Activated CD8-positive, alpha-beta memory T cell treated with anti-CD3 and anti-CD28 coated beads, Interleukin-2, amount 10 ng/mL, durations not matched to agents 7 days and 5 days (primary cell): ENCODE results near the gene DOCK2. TPM values are rescaled to one million over a fixed set of nuclear protein-coding genes. Genes with fewer than 3 reads are reported as not detected.

Experiments used
- ATAC-seq: fragments of 150-1000 bp; cut with Tn5 transposase; one replicate; pipeline ENCODE4 v1.10.0; 2021; ENCODE audit warnings: moderate library complexity
- CTCF ChIA-PET: fragments of 350-600 bp; sonication (Branson Sonifier 250); formaldehyde crosslinking; loops from one replicate; lab custom pipeline; 2021; ENCODE audit warnings: antibody characterized with exemption; lab: Charles Lee
- DNase-seq: peaks from one replicate; pipeline ENCODE4 v3.0.0-alpha.2; 2020
- H3K27ac Mint-ChIP-seq: one replicate; pipeline ENCODE4 v1.8.0; 2021; ENCODE audit warnings: mild to moderate bottlenecking, mixed read lengths
- H3K27me3 Mint-ChIP-seq: one replicate; pipeline ENCODE4 v1.8.0; 2021; ENCODE audit warnings: mixed read lengths
- H3K36me3 Mint-ChIP-seq: one replicate; pipeline ENCODE4 v1.8.0; 2021; ENCODE audit warnings: mild to moderate bottlenecking, mixed read lengths
- H3K4me1 Mint-ChIP-seq: one replicate; pipeline ENCODE4 v1.8.0; 2021; ENCODE audit warnings: mixed read lengths
- H3K4me3 Mint-ChIP-seq: one replicate; pipeline ENCODE4 v1.8.0; 2021; ENCODE audit warnings: mild to moderate bottlenecking, moderate library complexity, mixed read lengths
- H3K9me3 Mint-ChIP-seq: one replicate; pipeline ENCODE4 v1.8.0; 2022; ENCODE audit warnings: low read depth, mixed read lengths
- total RNA-seq, 2 experiments: library from RNA; stranded (reverse); gene quantifications; one replicate each; pipeline ENCODE4 v1.2.3, GENCODE V29; 2021

The DOCK2 gene
- total RNA-seq, 2 experiments from 2014 or later, result 271 to 321 TPM

GRCh38 chr5:169917500-169917899, 280.4 kb downstream of the DOCK2 start:
- H3K27ac Mint-ChIP-seq, result no peak overlapping the region
- no peaks in the 10 kb centered on the region for H3K4me1 Mint-ChIP-seq
- CTCF ChIA-PET, result interaction anchor here (0.6 kb wide), 1 partner anchor 177 kb away, joined by 3 read pairs; no protein-coding TSS in a partner anchor
- H3K4me3 Mint-ChIP-seq, result no peak overlapping the region
- H3K9me3 Mint-ChIP-seq, result no peaks in the 10 kb centered on the region
- no peaks in the 10 kb centered on the region for H3K27me3 Mint-ChIP-seq
- DNase-seq, result no peak
- ATAC-seq, result no peak
- peaks cover 10% of the 10 kb centered on the region for H3K36me3 Mint-ChIP-seq

- DNase-seq (no peak), ATAC-seq (no peak)
- H3K4me3 Mint-ChIP-seq, result no peak overlapping the region
- peaks cover 10% of the 10 kb centered on the region for H3K36me3 Mint-ChIP-seq
- no peaks in the 10 kb centered on the region for H3K9me3 Mint-ChIP-seq
- no peaks in the 10 kb centered on the region for H3K27me3 Mint-ChIP-seq
- CTCF ChIA-PET, result interaction anchor here (0.6 kb wide), 1 partner anchor 177 kb away, joined by 3 read pairs; no protein-coding TSS in a partner anchor
- no peaks in the 10 kb centered on the region for H3K4me1 Mint-ChIP-seq
- no peak overlapping the region for H3K27ac Mint-ChIP-seq
Measured at GRCh38 chr5:169918228-169918627, 281.2 kb downstream of the DOCK2 start.

GRCh38 chr5:169920474-169920873, 283.4 kb downstream of the DOCK2 start:
- CTCF ChIA-PET, result interaction anchor here (1.0 kb wide), 1 partner anchor 61 kb away, joined by 3 read pairs; no protein-coding TSS in a partner anchor
- Mint-ChIP-seq H3K27me3 (no peaks in the 10 kb centered on the region), H3K27ac (no peak overlapping the region), H3K36me3 (peaks cover 9% of the 10 kb centered on the region), H3K4me1 (no peaks in the 10 kb centered on the region), H3K4me3 (no peak overlapping the region), H3K9me3 (no peaks in the 10 kb centered on the region)
- no peak for ATAC-seq
- DNase-seq, result no peak

- Mint-ChIP-seq H3K27me3 (no peaks in the 10 kb centered on the region), H3K36me3 (peaks cover 9% of the 10 kb centered on the region), H3K27ac (no peak overlapping the region), H3K9me3 (no peaks in the 10 kb centered on the region), H3K4me1 (no peaks in the 10 kb centered on the region), H3K4me3 (no peak overlapping the region)
- no peak for DNase-seq
- CTCF ChIA-PET, result interaction anchor here (1.0 kb wide), 1 partner anchor 60 kb away, joined by 3 read pairs; no protein-coding TSS in a partner anchor
- ATAC-seq, result no peak
Measured at GRCh38 chr5:169921384-169921783, 284.3 kb downstream of the DOCK2 start.

- H3K4me3 Mint-ChIP-seq, result no peak overlapping the region
- H3K27me3 Mint-ChIP-seq, result no peaks in the 10 kb centered on the region
- CTCF ChIA-PET, result no interaction called here
- no peaks in the 10 kb centered on the region for H3K9me3 Mint-ChIP-seq
- H3K36me3 Mint-ChIP-seq, result peaks cover 9% of the 10 kb centered on the region
- H3K4me1 Mint-ChIP-seq, result no peaks in the 10 kb centered on the region
- ATAC-seq (no peak), DNase-seq (no peak)
- no peak overlapping the region for H3K27ac Mint-ChIP-seq
Measured at GRCh38 chr5:169921949-169922348, 284.9 kb downstream of the DOCK2 start.

GRCh38 chr5:169922474-169922873, 285.4 kb downstream of the DOCK2 start:
- Mint-ChIP-seq H3K27ac (no peak overlapping the region), H3K4me1 (no peaks in the 10 kb centered on the region), H3K4me3 (no peak overlapping the region), H3K36me3 (peaks cover 11% of the 10 kb centered on the region), H3K27me3 (no peaks in the 10 kb centered on the region), H3K9me3 (no peaks in the 10 kb centered on the region)
- ATAC-seq (no peak), DNase-seq (no peak)
- CTCF ChIA-PET, result no interaction called here

- Mint-ChIP-seq H3K4me3 (no peak overlapping the region), H3K9me3 (no peaks in the 10 kb centered on the region), H3K27me3 (no peaks in the 10 kb centered on the region), H3K4me1 (no peaks in the 10 kb centered on the region), H3K27ac (no peak overlapping the region), H3K36me3 (peaks cover 9% of the 10 kb centered on the region)
- ATAC-seq (no peak), DNase-seq (no peak)
- CTCF ChIA-PET, result no interaction called here
Measured at GRCh38 chr5:169923988-169924387, 286.9 kb downstream of the DOCK2 start.

- Mint-ChIP-seq H3K4me1 (peaks cover 17% of the 10 kb centered on the region), H3K9me3 (no peaks in the 10 kb centered on the region), H3K4me3 (no peak overlapping the region), H3K36me3 (peaks cover 5% of the 10 kb centered on the region), H3K27me3 (no peaks in the 10 kb centered on the region), H3K27ac (no peak overlapping the region)
- no peak for DNase-seq
- CTCF ChIA-PET, result no interaction called here
- no peak for ATAC-seq
Measured at GRCh38 chr5:169933127-169933526, 296.1 kb downstream of the DOCK2 start.

GRCh38 chr5:169933616-169934015, 296.5 kb downstream of the DOCK2 start:
- no peak for ATAC-seq
- DNase-seq, result no peak
- CTCF ChIA-PET, result no interaction called here
- Mint-ChIP-seq H3K27ac (no peak overlapping the region), H3K9me3 (no peaks in the 10 kb centered on the region), H3K4me3 (no peak overlapping the region), H3K36me3 (peaks cover 5% of the 10 kb centered on the region), H3K27me3 (no peaks in the 10 kb centered on the region), H3K4me1 (peaks cover 17% of the 10 kb centered on the region)

GRCh38 chr5:169934990-169935389, 297.9 kb downstream of the DOCK2 start:
- H3K27me3 Mint-ChIP-seq, result no peaks in the 10 kb centered on the region
- no peaks in the 10 kb centered on the region for H3K9me3 Mint-ChIP-seq
- CTCF ChIA-PET, result no interaction called here
- peaks cover 5% of the 10 kb centered on the region for H3K36me3 Mint-ChIP-seq
- ATAC-seq (no peak), DNase-seq (no peak)
- H3K4me1 Mint-ChIP-seq, result peaks cover 17% of the 10 kb centered on the region
- no peak overlapping the region for H3K27ac Mint-ChIP-seq
- no peak overlapping the region for H3K4me3 Mint-ChIP-seq

- CTCF ChIA-PET, result interaction anchor here (0.7 kb wide), 1 partner anchor 50 kb away, joined by 4 read pairs; no protein-coding TSS in a partner anchor
- Mint-ChIP-seq H3K27me3 (no peaks in the 10 kb centered on the region), H3K4me3 (no peak overlapping the region), H3K9me3 (no peaks in the 10 kb centered on the region), H3K36me3 (peaks cover 5% of the 10 kb centered on the region), H3K4me1 (peaks cover 17% of the 10 kb centered on the region), H3K27ac (no peak overlapping the region)
- no peak for DNase-seq
- no peak for ATAC-seq
Measured at GRCh38 chr5:169935762-169936161, 298.7 kb downstream of the DOCK2 start.

GRCh38 chr5:169938439-169938838, 301.4 kb downstream of the DOCK2 start:
- CTCF ChIA-PET, result no interaction called here
- Mint-ChIP-seq H3K9me3 (no peaks in the 10 kb centered on the region), H3K27ac (no peak overlapping the region), H3K4me3 (no peak overlapping the region), H3K36me3 (peaks cover 5% of the 10 kb centered on the region), H3K27me3 (no peaks in the 10 kb centered on the region), H3K4me1 (peaks cover 17% of the 10 kb centered on the region)
- DNase-seq (no peak), ATAC-seq (no peak)

- CTCF ChIA-PET, result no interaction called here
- peaks cover 19% of the 10 kb centered on the region for H3K4me1 Mint-ChIP-seq
Measured at GRCh38 chr5:169939731-169940130, 302.7 kb downstream of the DOCK2 start.

GRCh38 chr5:169941542-169941941, 304.5 kb downstream of the DOCK2 start:
- no peak for DNase-seq
- Mint-ChIP-seq H3K4me1 (peaks cover 6% of the 10 kb centered on the region), H3K27ac (no peak overlapping the region), H3K9me3 (no peaks in the 10 kb centered on the region), H3K4me3 (no peak overlapping the region), H3K36me3 (no peaks in the 10 kb centered on the region), H3K27me3 (no peaks in the 10 kb centered on the region)
- CTCF ChIA-PET, result no interaction called here
- ATAC-seq, result no peak

More at GRCh38 chr5:169939731-169940130, 302.7 kb downstream of the DOCK2 start:
- no peaks in the 10 kb centered on the region for H3K27me3 Mint-ChIP-seq
- H3K9me3 Mint-ChIP-seq, result no peaks in the 10 kb centered on the region
- H3K4me3 Mint-ChIP-seq, result no peak overlapping the region
- no peak overlapping the region for H3K27ac Mint-ChIP-seq
- ATAC-seq (no peak), DNase-seq (no peak)
- H3K36me3 Mint-ChIP-seq, result peaks cover 5% of the 10 kb centered on the region
